IgD-negative memory B cell (primary cell): ENCODE measurements around the gene GALNT18. TPM values are rescaled to one million over a fixed set of nuclear protein-coding genes. Genes with fewer than 3 reads are reported as not detected.

ENCODE experiments used
- H3K27ac Mint-ChIP-seq, 3 donors: one replicate each; pipeline ENCODE4 v1.8.0; 2020 to 2022; ENCODE audit warnings: mild to moderate bottlenecking in 3 of 3, mixed read lengths in 3 of 3, moderate library complexity in 1 of 3
- H3K27me3 Mint-ChIP-seq: one replicate; pipeline ENCODE4 v1.8.0; 2021; ENCODE audit warnings: mixed read lengths
- H3K36me3 Mint-ChIP-seq: one replicate; pipeline ENCODE4 v1.8.0; 2020; ENCODE audit warnings: mild to moderate bottlenecking, mixed read lengths
- H3K4me1 Mint-ChIP-seq, 3 donors: one replicate each; pipeline ENCODE4 v1.8.0; 2020 to 2022; ENCODE audit warnings: mixed read lengths in 3 of 3, mild to moderate bottlenecking in 1 of 3
- H3K4me3 Mint-ChIP-seq, 4 donors: one replicate each; pipeline ENCODE4 v1.8.0; 2020 to 2022; ENCODE audit warnings: mild to moderate bottlenecking in 4 of 4, mixed read lengths in 4 of 4, moderate library complexity in 3 of 4
- H3K9me3 Mint-ChIP-seq, 3 donors: one replicate each; pipeline ENCODE4 v1.8.0; 2020 to 2021; ENCODE audit warnings: mixed read lengths in 3 of 3, mild to moderate bottlenecking in 1 of 3
- polyA plus RNA-seq: library from polyadenylated mRNA; unstranded; fragments of 300-500 nt; fragmentation: Illumina TruSeq; gene quantifications from one replicate; pipeline ENCODE4 v1.2.3, GENCODE V29; 2021

The GALNT18 gene
- polyA plus RNA-seq, 1 donor from 2014 or later = not detected

GRCh38 chr11:11338304-11338703 lies 283.5 kb downstream of the GALNT18 start:
- Mint-ChIP-seq H3K4me1 (peaks cover 0 to 4% (median 4%) of the 10 kb centered on the region in 3 donors), H3K9me3 (no peaks in the 10 kb centered on the region), H3K27ac (no peak overlapping the region), H3K27me3 (peaks cover 6% of the 10 kb centered on the region), H3K4me3 (no peak overlapping the region), H3K36me3 (no peaks in the 10 kb centered on the region)

GRCh38 chr11:11336664-11337063 lies 285.1 kb downstream of the GALNT18 start:
- Mint-ChIP-seq H3K27ac (no peak overlapping the region), H3K4me1 (peaks cover 0 to 4% (median 4%) of the 10 kb centered on the region in 3 donors), H3K27me3 (peaks cover 6% of the 10 kb centered on the region), H3K9me3 (no peaks in the 10 kb centered on the region), H3K36me3 (no peaks in the 10 kb centered on the region), H3K4me3 (no peak overlapping the region)

- Mint-ChIP-seq H3K4me1 (peaks cover 0 to 4% (median 4%) of the 10 kb centered on the region in 3 donors), H3K9me3 (no peaks in the 10 kb centered on the region), H3K27ac (no peak overlapping the region), H3K4me3 (no peak overlapping the region), H3K36me3 (no peaks in the 10 kb centered on the region), H3K27me3 (peaks cover 6% of the 10 kb centered on the region)
These were observed 286.8 kb downstream of the GALNT18 start for GRCh38 chr11:11335043-11335442.

GRCh38 chr11:11334607-11335006 lies 287.2 kb downstream of the GALNT18 start:
- H3K9me3 Mint-ChIP-seq = no peaks in the 10 kb centered on the region
- no peak overlapping the region for H3K4me3 Mint-ChIP-seq
- H3K27me3 Mint-ChIP-seq = peaks cover 6% of the 10 kb centered on the region
- H3K4me1 Mint-ChIP-seq = peaks cover 0 to 4% (median 2%) of the 10 kb centered on the region in 3 donors
- no peak overlapping the region for H3K27ac Mint-ChIP-seq
- no peaks in the 10 kb centered on the region for H3K36me3 Mint-ChIP-seq

- Mint-ChIP-seq H3K27me3 (peaks cover 1% of the 10 kb centered on the region), H3K36me3 (no peaks in the 10 kb centered on the region), H3K4me1 (peaks cover 0 to 2% (median 0%) of the 10 kb centered on the region in 3 donors), H3K27ac (no peak overlapping the region), H3K9me3 (no peaks in the 10 kb centered on the region), H3K4me3 (no peak overlapping the region)
These were observed 289.6 kb downstream of the GALNT18 start for GRCh38 chr11:11332141-11332710.

GRCh38 chr11:11329062-11329806 lies 292.6 kb downstream of the GALNT18 start:
- no peaks in the 10 kb centered on the region for H3K36me3 Mint-ChIP-seq
- H3K4me1 Mint-ChIP-seq = no peaks in the 10 kb centered on the region
- no peaks in the 10 kb centered on the region for H3K27me3 Mint-ChIP-seq
- H3K27ac Mint-ChIP-seq = no peak overlapping the region
- H3K4me3 Mint-ChIP-seq = no peak overlapping the region
- H3K9me3 Mint-ChIP-seq = no peaks in the 10 kb centered on the region

GRCh38 chr11:11324090-11324489 lies 297.7 kb downstream of the GALNT18 start:
- no peaks in the 10 kb centered on the region for H3K36me3 Mint-ChIP-seq
- peaks cover 0 to under 1% (median 0%) of the 10 kb centered on the region in 3 donors for H3K4me1 Mint-ChIP-seq
- H3K27ac Mint-ChIP-seq = no peak overlapping the region
- peaks cover 3 to 11% (median 8%) of the 10 kb centered on the region in 3 donors for H3K9me3 Mint-ChIP-seq
- no peak overlapping the region for H3K4me3 Mint-ChIP-seq
- no peaks in the 10 kb centered on the region for H3K27me3 Mint-ChIP-seq

- Mint-ChIP-seq H3K27me3 (no peaks in the 10 kb centered on the region), H3K4me1 (peaks cover 0 to 5% (median 0%) of the 10 kb centered on the region in 3 donors), H3K4me3 (no peak overlapping the region), H3K9me3 (peaks cover 3 to 11% (median 8%) of the 10 kb centered on the region in 3 donors), H3K27ac (no peak overlapping the region), H3K36me3 (no peaks in the 10 kb centered on the region)
These were observed 299.7 kb downstream of the GALNT18 start for GRCh38 chr11:11322101-11322500.

- H3K27me3 Mint-ChIP-seq = no peaks in the 10 kb centered on the region
- no peak overlapping the region for H3K4me3 Mint-ChIP-seq
- H3K9me3 Mint-ChIP-seq = peaks cover 3 to 11% (median 8%) of the 10 kb centered on the region in 3 donors
- peaks cover 0 to 5% (median 0%) of the 10 kb centered on the region in 3 donors for H3K4me1 Mint-ChIP-seq
- H3K36me3 Mint-ChIP-seq = no peaks in the 10 kb centered on the region
- H3K27ac Mint-ChIP-seq = no peak overlapping the region
These were observed 301.0 kb downstream of the GALNT18 start for GRCh38 chr11:11320825-11321224.

GRCh38 chr11:11318961-11319360 lies 302.8 kb downstream of the GALNT18 start:
- no peaks in the 10 kb centered on the region for H3K27me3 Mint-ChIP-seq
- peaks cover 0 to 5% (median 0%) of the 10 kb centered on the region in 3 donors for H3K4me1 Mint-ChIP-seq
- no peak overlapping the region for H3K27ac Mint-ChIP-seq
- H3K36me3 Mint-ChIP-seq = no peaks in the 10 kb centered on the region
- no peak overlapping the region for H3K4me3 Mint-ChIP-seq
- H3K9me3 Mint-ChIP-seq = peaks cover 3 to 11% (median 8%) of the 10 kb centered on the region in 3 donors

GRCh38 chr11:11318461-11318860 lies 303.3 kb downstream of the GALNT18 start:
- Mint-ChIP-seq H3K9me3 (peaks cover 3 to 11% (median 8%) of the 10 kb centered on the region in 3 donors), H3K36me3 (no peaks in the 10 kb centered on the region), H3K4me3 (no peak overlapping the region), H3K27me3 (no peaks in the 10 kb centered on the region), H3K27ac (no peak overlapping the region), H3K4me1 (peaks cover 0 to 5% (median 0%) of the 10 kb centered on the region in 3 donors)

- no peaks in the 10 kb centered on the region for H3K27me3 Mint-ChIP-seq
- H3K27ac Mint-ChIP-seq = no peak overlapping the region
- no peak overlapping the region for H3K4me3 Mint-ChIP-seq
- H3K4me1 Mint-ChIP-seq = peaks cover 0 to 5% (median 0%) of the 10 kb centered on the region in 3 donors
- no peaks in the 10 kb centered on the region for H3K36me3 Mint-ChIP-seq
- H3K9me3 Mint-ChIP-seq = no peaks in the 10 kb centered on the region
These were observed 305.1 kb downstream of the GALNT18 start for GRCh38 chr11:11316651-11317230.

GRCh38 chr11:11313902-11314692 lies 307.7 kb downstream of the GALNT18 start:
- Mint-ChIP-seq H3K27me3 (peaks cover 2% of the 10 kb centered on the region), H3K4me3 (no peak overlapping the region), H3K27ac (no peak overlapping the region), H3K4me1 (peaks cover 0 to 12% (median 3%) of the 10 kb centered on the region in 3 donors), H3K9me3 (peaks cover 0 to 6% (median 2%) of the 10 kb centered on the region in 3 donors), H3K36me3 (no peaks in the 10 kb centered on the region)

GRCh38 chr11:11313426-11313825 lies 308.4 kb downstream of the GALNT18 start:
- Mint-ChIP-seq H3K9me3 (peaks cover 0 to 6% (median 2%) of the 10 kb centered on the region in 3 donors), H3K4me1 (peaks cover 0 to 8% (median 3%) of the 10 kb centered on the region in 3 donors), H3K27ac (no peak overlapping the region), H3K27me3 (peaks cover 2% of the 10 kb centered on the region), H3K36me3 (no peaks in the 10 kb centered on the region), H3K4me3 (no peak overlapping the region)

GRCh38 chr11:11312738-11313137 lies 309.1 kb downstream of the GALNT18 start:
- Mint-ChIP-seq H3K27me3 (peaks cover 2% of the 10 kb centered on the region), H3K36me3 (no peaks in the 10 kb centered on the region), H3K4me1 (peaks cover 0 to 8% (median 3%) of the 10 kb centered on the region in 3 donors), H3K9me3 (peaks cover 0 to 6% (median 2%) of the 10 kb centered on the region in 3 donors), H3K27ac (no peak overlapping the region), H3K4me3 (peak overlapping the region in 1 of 4 donors; percentile 43)
